K562 (cell line): ENCODE results near the gene TTLL11.

Experiments
- CHCHD3 ChIP-seq: fragments of 250-450 bp; sonication (Bioruptor Pico); IDR thresholded peaks from 2 replicates; pipeline ENCODE4 v2.1.2; 2022; ENCODE audit warnings: mild to moderate bottlenecking
- E2F5 ChIP-seq: sonication (generic); formaldehyde crosslinking; IDR thresholded peaks from 2 replicates; pipeline ENCODE4 v1.8.0; 2022; ENCODE audit warnings: mild to moderate bottlenecking, missing genetic modification reagents
- GABPA ChIP-seq: fragments of 200-800 bp; sonication (Bioruptor generic); conservative IDR thresholded peaks from 2 replicates; pipeline ENCODE4 v1.6.1; 2016; ENCODE audit warnings: low read depth, missing genetic modification characterization, missing compliant biosample characterization
- GATA2 ChIP-seq: sonication (generic); formaldehyde crosslinking; IDR thresholded peaks from 2 replicates; pipeline ENCODE4 v1.4.0; 2020; ENCODE audit warnings: mild to moderate bottlenecking, missing genetic modification reagents
- JUN ChIP-seq, 2 experiments: sonication (generic) in 1 of 2; formaldehyde crosslinking in 1 of 2; IDR thresholded peaks; 2 replicates each; pipeline versions ENCODE4 v1.6.1 to v1.8.0; 2012 to 2022; ENCODE audit warnings: borderline replicate concordance in 2 of 2, mild to moderate bottlenecking in 2 of 2, improper control_type of control experiment in 1 of 2, low read depth in 1 of 2, low read length in 1 of 2, missing genetic modification reagents in 1 of 2
- MXI1 ChIP-seq: IDR thresholded peaks from 2 replicates; pipeline ENCODE4 v1.6.1; 2011; ENCODE audit warnings: low read depth, mild to moderate bottlenecking, improper control_type of control experiment, low read length
- PHTF2 ChIP-seq: fragments of 250-450 bp; sonication (Bioruptor Pico); IDR thresholded peaks from 2 replicates; pipeline ENCODE4 v1.5.0; 2021; ENCODE audit warnings: mild to moderate bottlenecking
- REST ChIP-seq, 2 experiments: fragments of 450-650 bp; formaldehyde crosslinking in 1 of 2; IDR thresholded peaks; 2 replicates each; pipeline versions ENCODE4 v1.4.0 to v1.6.1; 2014 to 2020; ENCODE audit warnings: mild to moderate bottlenecking in 2 of 2, borderline replicate concordance in 1 of 2, low read depth in 1 of 2
- TAF1 ChIP-seq: IDR thresholded peaks from 2 replicates; pipeline ENCODE4 v1.6.1; 2011; ENCODE audit warnings: mild to moderate bottlenecking, low read length, moderate library complexity; ENCODE audit not compliant: insufficient read depth, control insufficient read depth, severe bottlenecking; ENCODE audit errors: extremely low read depth
- TAF7 ChIP-seq: fragments of 450-650 bp; IDR thresholded peaks from 2 replicates; pipeline ENCODE4 v1.6.1; 2016; ENCODE audit warnings: missing genetic modification characterization, missing compliant biosample characterization
- U2AF2 ChIP-seq: fragments of 200-400 bp; formaldehyde crosslinking; optimal IDR thresholded peaks from 2 replicates; pipeline ENCODE3; 2017; ENCODE audit warnings: low read depth, mild to moderate bottlenecking, low read length
- ZFP1 ChIP-seq: fragments of 450-650 bp; formaldehyde crosslinking; IDR thresholded peaks from 2 replicates; pipeline ENCODE4 v1.4.0; 2020; ENCODE audit warnings: mild to moderate bottlenecking, mixed read lengths

- TF ChIP-seq GABPA (no peak), GATA2 (CRISPR knock-in tag) (no peak), MXI1 (no peak), U2AF2 (no peak), REST (IDR thresholded peaks at IDR 0.05; ENCODE audit: borderline replicate concordance) (no peak), REST (CRISPR knock-in tag; IDR thresholded peaks at IDR 0.05; ENCODE audit: low read depth) (no peak), E2F5 (no peak), PHTF2 (CRISPR knock-in tag) (no peak), TAF1 (no peak), ZFP1 (CRISPR knock-in tag) (no peak), JUN (IDR thresholded peaks at IDR 0.05; ENCODE audit: borderline replicate concordance, low read depth, low read length) (no peak), JUN (CRISPR knock-in tag; IDR thresholded peaks at IDR 0.05; ENCODE audit: borderline replicate concordance) (no peak), TAF7 (no peak), CHCHD3 (CRISPR knock-in tag) (no peak)
Measured at GRCh38 chr9:121880343-121880898, 212.7 kb downstream of the TTLL11 start.
